HG03045 (cell line): ENCODE results near the gene NFIX.

ENCODE experiments used
- ATAC-seq: cut with Tn5 transposase; IDR thresholded peaks from one replicate; pipeline ENCODE4 v1.9.1; 2021; ENCODE audit warnings: mild to moderate bottlenecking, moderate library complexity; ENCODE audit not compliant: unreplicated experiment

The NFIX gene

DNA sequence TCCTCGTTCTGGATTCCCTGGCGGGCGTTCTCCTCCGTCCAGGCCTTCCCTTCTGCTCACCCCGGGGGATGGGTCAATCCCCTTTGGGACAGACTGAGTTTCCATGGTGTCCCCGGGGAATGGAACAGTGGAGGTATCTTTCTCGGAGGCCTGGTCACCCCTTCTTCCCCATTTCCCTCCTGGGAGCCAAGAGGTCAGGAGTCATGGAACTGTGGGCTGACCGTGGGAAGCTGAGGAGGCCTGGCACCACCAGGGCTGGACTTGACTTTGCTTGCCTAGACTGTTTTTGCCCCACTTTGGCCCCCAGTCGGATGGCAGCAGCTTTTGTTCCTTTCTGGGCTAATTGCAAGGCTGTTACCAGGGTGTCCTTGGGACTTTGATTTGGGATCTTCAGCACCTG is 124.8 kb downstream of the NFIX start:
- ATAC-seq = no peak

DNA sequence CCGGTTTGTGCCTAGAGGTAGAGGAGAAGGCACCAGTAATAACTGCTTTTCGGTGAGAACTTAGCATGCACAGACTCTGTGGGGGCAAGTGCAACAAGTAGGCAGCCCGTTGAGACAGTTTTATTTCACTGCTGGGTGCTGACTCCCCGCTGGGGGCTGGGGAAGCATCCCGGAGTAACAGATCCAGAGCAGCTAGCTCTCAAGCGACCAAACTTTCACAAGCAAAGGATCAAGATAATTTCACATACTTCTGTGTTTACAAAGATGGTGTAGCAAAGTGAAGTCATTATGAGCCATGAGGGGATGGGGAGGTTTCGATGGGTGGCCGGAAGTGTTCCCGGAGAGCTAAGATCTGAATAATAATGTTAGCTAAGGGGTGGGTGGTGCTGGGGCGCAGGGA is 125.5 kb downstream of the NFIX start:
- ATAC-seq = no peak

DNA sequence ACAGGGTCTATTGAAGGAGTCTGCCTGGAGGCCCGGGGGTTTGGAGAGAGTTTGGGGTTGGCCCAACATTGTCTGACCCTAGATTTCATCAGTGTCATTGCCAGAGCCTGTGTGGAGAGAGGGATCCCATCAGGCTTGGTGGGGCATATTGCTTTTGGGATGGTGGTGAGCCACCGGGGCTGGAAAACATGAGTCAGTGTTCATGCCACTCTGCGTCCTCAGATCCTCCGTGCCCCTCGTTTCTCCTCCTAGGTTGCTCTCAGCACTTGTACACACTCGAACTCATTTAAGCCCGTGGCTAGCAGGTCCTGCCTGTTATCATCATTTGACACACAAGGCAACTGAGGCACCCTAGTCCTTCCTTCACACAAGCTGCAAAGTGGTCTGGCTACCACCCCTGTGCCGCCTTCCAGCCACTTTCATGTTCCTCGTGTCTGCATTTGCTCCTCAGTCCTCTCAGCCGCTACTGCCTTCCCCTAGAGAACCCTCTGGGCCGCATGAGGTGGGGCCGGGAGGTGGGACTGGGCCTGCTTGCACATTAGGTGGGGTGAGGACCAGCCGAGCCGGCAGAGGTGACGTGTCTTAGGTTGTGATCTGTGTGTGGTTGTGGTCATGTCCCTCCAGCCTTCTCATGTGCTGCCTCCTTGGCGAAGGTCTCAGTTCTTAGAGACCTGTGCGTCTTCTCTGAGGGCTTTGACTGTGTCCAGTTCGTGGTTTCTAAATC is 126.4 kb downstream of the NFIX start:
- no peak for ATAC-seq

DNA sequence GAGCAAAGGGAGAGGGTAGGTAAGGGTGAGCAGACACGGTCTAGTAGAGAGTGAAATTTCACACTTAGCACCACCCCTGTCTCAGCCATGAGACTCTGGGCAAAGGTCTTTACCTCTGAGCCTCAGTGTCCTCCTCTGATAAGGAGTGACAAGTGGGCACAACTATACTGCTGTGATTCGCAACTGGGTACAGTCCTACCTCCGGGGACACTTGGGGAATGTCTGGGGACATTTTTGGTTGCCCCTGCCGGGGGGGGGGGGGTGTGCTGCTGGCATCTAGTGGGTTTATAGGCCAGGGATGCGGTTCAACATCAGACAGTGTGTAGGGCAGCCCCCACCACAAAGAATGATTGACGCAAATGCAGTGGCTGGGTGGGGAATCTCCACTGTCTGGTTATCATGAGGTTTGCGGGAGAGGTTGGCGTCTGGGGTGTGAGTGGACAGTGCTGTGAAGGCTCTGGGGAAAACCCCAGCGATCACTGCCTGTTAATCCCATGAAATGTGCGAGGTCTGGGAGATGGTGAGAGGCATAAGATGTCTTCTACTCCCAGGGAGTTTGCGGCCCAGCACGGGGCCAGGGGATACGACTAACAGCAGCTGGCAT is 127.1 kb downstream of the NFIX start:
- ATAC-seq = no peak

DNA sequence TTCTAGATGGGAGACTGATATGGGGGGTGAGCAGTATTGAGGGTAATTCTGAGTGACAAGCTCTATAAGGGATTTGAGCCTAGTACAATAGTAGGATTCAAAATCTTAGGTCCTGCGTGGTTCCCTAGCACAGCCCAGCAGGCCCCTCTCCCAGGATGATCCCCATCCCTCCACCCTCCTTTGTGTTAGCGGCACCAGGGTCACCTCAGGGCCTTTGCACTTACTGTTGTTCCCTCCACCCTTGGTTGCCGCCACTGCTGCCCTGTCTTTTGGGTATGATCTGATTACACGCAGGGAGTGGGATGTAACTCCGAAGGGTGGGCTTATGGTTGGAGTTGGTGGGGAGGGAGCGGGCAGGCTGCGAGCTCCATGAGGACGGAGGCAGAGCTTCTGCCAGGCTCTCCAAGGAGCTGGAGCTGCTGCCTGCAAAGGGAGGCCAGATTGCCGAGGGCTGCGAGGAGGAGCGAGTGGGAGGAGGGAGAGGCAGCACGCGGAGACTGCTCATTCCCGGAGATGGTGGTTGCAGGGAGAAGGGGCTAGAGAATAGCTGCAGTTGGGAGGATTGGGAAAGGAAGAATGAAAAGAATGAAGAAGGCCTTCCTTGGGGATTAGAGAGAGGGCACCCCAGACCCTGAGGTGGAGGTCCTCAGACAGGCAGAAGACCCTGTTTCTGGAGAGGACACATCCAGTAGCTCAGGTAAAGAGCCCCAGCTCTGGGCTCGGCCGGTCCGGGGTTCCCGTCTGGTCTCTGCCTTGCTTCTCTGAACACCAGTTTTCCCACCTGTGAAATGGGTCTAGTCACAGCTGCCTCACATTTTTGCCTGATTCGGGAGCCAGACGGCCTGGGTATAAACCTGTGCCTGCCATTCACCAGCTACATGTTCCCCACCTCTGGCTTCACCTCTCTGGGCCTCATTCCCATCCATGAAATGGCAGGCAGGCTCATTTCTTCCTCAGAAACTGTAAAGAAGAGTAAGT is 128.0 kb downstream of the NFIX start:
- ATAC-seq = no peak

DNA sequence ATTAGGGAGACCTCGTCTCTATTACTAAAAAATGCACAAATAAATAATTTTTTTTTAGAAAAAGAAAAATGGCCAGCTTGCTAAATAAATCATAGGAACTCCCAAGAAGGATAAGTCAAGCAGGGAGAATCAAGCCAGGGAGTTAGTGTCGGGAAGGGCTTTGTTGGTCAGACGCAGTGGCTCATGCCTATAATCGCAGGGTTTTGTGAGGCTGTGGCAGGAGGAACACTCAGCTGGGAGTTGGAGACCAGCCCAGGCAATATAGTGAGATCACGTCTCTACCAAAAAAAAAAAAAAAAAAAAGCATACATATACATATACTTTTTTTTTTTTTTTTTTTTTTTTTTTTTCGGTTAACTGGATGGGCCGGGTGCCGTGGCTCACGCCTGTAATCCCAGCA is 131.8 kb downstream of the NFIX start:
- ATAC-seq = no peak

DNA sequence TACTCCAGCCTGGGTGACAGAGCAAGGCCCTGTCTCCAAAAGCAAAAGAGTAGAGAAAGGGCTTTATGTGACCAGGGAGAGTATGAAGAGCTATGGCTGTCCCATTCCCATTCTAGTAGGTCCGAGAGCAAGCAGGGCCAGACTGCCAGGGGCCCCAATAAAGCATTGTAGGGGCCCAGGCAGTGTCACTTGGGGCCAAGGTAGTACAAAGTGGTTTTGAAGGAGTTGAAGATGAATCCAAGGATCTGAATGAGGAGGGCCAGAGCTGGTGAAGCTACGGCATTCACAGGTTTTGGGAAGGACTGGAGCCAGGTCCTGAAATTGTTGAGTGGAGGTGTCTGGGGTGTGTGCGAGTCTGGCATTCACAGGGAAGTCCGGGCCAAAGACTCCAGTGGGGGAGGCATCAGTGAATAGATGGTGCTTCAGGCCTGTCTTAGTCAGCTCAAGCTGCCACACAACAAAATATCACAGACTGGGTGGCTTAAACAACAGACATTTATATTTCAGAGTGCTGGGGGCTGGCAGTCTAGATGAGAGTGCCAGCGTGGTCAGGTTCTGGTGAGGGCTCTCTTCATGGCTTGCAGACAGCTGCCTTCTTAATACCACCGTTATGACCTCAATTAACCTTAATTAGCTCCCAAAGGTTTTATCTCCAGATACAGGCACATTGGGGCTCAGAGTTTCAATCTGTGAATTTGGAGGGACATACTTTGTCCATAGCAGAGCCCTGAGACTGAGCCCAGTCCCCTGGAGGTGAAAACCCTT is 132.7 kb downstream of the NFIX start:
- no peak for ATAC-seq

DNA sequence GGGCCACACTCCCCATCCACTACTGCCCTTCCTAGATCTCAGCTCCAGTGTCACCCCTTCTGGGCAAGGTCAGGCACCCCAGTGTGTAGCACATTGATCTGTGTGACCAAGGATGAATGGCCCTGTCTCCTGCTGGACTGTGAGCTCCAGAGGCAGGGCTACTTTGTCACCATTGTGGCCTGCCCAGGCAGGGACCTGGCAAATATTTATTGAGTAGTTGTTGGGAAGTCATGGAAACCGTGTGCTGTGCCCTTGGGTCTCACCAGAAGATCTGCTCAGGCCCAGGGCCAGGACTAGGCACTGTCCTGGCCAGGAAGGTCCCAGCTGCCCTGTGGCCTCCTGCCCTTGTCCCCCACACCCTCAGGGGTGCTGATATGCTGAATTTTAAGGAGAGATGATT is 133.3 kb downstream of the NFIX start:
- no peak for ATAC-seq

DNA sequence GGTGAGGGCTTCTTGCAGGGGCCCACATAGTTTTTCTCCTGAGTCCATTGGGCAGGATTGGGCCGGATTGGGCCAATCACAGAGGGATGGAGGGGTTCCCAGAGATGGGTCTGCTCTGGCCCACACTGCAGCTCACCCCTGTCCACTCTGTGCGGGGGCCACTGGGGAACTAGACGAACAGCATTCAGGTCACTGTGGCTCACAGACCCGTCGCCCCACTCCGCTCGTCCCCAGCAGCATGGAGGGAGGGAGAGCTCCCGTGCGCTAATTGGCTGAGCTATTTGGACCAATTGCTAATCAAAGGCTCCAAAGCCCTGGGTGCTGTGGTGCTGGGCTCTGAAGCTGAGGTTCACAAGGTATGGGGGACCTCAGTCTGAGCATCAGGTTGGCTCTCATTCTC is 134.1 kb downstream of the NFIX start:
- ATAC-seq = no peak

DNA sequence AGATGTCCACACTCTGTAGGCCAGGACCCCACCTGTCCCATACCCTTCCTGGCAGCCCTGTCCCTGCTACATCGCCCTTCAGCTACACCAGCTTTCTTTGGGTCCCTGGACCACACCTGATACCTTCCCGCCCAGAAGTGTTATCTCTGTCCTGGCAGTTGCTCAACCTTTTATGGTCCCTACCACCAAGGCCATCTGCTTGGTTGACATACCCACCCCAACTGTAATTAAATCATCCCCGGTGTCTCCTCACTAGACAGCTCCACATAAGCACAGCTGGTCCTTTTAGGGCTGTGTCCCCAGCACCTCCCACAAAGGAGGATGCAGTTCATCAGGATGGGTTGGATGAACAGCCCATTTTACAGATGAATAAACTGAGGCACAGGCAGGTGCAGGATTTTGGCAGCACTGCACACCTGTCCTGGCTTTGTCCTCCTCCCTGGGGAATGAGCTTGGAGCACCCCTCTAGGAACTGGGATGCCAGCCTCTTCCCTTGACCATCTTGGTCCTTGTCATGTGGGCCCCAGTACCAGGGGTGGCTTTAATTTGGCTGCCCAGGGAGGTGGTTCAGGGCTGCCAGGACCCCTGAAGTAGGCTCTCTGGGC is 135.7 kb downstream of the NFIX start:
- ATAC-seq = no peak

DNA sequence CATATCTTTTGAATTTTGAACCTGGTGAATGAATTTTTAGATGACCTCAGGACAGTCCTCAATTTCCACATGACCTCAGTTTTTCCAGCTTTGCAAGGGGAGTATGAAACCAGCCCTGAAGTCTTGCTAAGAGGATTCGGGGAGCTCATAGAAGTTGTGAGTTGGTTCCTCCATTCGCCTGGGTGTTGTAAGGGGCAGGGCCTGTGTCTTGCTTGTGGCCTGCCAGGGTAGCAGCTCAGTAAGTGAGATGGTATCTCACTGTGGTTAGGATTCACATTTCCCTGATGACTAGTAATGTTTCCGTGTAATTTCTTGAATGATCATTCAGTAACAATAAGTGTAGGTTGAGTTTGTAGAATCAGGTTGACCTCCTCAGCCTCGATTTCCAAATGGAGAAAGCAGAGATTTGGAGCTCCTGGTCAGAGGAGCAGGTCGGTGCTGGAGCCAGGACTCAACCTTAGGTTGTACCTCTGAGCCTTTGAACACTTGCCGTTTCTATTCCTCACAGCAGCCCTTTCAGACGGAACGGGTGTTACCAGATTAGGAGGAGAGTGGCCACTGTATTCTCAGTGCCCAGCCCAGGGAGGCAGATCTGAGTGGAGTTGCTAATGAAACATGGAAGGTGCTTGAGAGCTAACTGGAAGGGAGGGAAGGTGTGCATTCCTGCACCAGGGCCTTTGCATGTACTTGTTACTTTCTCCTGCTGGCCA is 137.4 kb downstream of the NFIX start:
- ATAC-seq = no peak

DNA sequence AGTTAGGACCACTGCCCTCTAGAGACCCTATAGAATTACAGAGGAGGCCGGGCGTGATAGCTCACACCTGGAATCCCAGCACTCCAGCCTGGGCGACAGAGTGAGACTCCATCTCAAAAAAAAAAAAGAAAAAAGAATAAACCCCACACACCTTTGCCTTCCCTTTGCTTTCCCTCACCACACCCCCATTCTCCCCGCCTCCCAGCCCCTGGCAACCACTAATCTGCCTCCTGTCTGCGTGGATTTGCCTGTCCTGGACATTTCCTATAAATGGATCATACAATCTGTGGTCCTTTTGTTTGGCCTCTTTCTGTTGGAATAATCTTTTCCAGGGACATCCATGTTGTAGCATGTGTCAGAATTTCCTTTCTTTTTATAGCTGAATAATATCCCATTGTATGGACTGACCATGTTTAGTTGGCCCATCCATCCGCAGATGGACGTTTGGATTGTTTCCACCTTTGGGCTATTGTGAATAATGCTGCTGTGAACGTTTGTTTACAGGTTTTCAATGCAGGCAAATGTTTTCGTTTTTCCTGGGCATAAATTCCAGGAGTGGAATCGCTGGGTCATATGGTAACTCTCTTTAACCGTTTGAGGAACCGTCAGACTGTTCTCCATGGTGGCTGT is 138.1 kb downstream of the NFIX start:
- no peak for ATAC-seq

DNA sequence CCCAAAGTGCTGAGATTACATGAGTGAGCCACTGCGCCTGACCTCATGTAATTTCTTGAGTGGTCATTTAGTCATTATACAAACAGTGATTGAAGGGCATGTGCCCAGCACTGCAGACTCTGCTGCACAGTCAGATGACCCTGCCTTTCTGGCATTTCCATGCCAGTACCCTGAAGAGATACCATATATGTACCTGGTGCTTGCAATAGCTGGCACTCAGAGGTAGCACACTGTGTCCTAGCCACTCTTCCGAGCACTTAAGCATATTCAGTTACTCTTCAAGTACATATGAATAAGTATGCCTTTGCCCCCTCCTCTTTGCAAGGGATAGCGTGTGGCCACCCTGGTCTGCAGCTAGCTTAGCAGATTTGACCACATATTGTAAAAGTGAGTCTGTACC is 139.4 kb downstream of the NFIX start:
- ATAC-seq = no peak

DNA sequence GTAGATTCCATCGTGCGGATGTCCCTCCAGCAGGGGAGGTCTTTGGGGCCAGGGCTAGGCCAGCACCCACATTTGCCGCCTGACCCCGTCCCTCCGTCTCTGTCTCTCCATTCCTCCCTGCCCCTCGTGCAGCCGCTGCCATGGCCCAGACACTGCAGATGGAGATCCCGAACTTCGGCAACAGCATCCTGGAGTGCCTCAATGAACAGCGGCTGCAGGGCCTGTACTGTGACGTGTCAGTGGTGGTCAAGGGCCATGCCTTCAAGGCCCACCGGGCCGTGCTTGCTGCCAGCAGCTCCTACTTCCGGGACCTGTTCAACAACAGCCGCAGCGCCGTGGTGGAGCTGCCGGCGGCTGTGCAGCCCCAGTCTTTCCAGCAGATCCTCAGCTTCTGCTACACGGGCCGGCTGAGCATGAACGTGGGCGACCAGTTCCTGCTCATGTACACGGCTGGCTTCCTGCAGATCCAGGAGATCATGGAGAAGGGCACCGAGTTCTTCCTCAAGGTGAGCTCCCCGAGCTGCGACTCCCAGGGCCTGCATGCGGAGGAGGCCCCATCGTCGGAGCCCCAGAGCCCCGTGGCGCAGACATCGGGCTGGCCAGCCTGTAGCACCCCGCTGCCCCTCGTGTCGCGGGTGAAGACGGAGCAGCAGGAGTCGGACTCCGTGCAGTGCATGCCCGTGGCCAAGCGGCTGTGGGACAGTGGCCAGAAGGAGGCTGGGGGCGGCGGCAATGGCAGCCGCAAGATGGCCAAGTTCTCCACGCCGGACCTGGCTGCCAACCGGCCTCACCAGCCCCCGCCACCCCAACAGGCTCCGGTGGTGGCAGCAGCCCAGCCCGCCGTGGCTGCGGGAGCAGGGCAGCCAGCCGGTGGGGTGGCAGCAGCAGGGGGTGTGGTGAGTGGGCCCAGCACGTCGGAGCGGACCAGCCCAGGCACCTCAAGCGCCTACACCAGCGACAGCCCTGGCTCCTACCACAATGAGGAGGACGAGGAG is 140.1 kb downstream of the NFIX start:
- ATAC-seq = no peak

DNA sequence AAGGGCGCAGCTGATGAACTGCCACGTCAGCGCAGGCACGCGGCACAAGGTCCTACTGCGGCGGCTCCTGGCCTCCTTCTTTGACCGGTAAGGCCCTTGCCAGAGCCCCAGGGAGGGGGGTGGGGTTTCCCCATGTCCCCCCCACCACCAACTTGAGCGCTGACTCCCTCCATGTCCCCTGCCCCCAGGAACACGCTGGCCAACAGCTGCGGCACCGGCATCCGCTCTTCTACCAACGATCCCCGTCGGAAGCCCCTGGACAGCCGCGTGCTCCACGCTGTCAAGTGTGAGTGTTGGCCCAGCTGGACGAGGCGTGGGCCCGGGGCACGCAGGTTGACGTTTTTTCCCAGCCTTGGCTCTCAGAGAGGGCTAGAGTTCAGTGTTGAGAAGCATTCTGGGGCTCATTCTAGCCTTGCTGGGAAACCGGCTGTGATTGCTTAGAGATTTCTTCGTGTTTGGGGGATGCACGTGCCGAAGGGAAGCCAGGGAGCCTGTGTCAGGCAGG is 142.1 kb downstream of the NFIX start:
- no peak for ATAC-seq

DNA sequence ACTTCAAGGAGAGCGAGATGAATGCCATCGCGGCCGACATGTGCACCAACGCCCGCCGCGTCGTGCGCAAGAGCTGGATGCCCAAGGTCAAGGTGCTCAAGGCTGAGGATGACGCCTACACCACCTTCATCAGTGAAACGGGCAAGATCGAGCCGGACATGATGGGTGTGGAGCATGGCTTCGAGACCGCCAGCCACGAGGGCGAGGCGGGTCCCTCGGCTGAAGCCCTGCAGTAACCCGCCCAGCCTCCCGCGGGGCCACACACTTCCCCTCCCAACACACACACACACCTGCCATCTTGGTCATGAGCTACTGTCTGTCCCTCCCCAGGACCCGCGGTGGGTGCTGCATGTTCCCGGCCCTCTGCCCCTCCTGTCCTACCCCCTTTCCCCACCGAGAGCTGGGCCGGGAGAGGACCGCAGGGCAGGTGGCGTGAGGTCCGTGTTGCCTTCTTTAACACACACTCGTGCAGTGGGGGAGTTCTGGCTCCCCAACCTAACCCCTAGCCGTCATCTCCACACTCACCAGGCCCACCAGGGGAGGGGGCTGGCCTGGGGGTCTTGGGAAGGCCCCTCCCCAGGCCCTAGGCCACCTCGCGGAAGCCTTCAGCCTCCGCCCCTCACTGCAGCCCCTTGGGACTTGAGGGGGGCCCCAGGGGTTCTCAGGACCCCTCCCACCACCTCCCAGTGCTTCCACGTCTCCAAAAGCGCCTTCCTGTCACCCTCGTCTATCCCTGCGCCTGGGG is 143.1 kb downstream of the NFIX start:
- no peak for ATAC-seq

DNA sequence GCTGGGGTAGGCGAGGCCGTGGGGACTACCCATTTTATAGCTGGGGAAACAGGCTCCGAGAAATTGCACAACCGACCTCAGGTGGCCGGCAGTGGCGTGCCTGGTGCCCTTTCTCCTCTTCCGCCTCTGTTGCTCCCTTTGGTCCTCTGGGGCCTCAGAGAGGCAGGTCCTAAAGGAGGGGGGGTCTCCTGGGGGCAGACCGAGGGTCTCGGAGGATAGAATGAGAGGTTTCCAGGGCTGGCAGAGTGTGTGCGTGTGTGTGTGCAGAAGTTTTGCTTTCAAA is 143.6 kb downstream of the NFIX start:
- no peak for ATAC-seq
